Neural cell (in vitro differentiated cells): ENCODE measurements around the gene ANKRD55.

Experiments
- CTCF ChIP-seq: fragments of 450-650 bp; IDR thresholded peaks from 2 replicates; pipeline ENCODE4 v1.5.1; 2014; ENCODE audit warnings: antibody characterized with exemption, mild to moderate bottlenecking, moderate library complexity; ENCODE audit not compliant: poor library complexity, severe bottlenecking
- EZH2 ChIP-seq: fragments of 200-600, 300-800 bp; shearing (Covaris generic), sonication (generic); IDR thresholded peaks from 2 replicates; pipeline ENCODE4 v1.6.1; 2014; ENCODE audit warnings: antibody characterized with exemption, low read length, borderline replicate concordance, mild to moderate bottlenecking; ENCODE audit not compliant: insufficient read depth, poor library complexity, severe bottlenecking
- POLR2AphosphoS5 ChIP-seq: IDR thresholded peaks from 2 replicates; pipeline ENCODE4 v1.6.1; 2012
- RAD21 ChIP-seq: fragments of 450-650 bp; conservative IDR thresholded peaks from 2 replicates; pipeline ENCODE4 v1.6.1; 2014; ENCODE audit warnings: antibody characterized with exemption, mild to moderate bottlenecking, moderate library complexity
- REST ChIP-seq: IDR thresholded peaks from 2 replicates; pipeline ENCODE4 v1.6.1; 2012; ENCODE audit warnings: borderline replicate concordance

GRCh38 chr5:56053363-56053762 lies 179.8 kb downstream of the ANKRD55 start:
- TF ChIP-seq REST (no peak), CTCF (no peak), EZH2 (no peak), POLR2AphosphoS5 (no peak), RAD21 (no peak)
